Superior temporal gyrus (tissue), 1 donor: ENCODE data around the gene CLINT1.
A peak's percentile ranks its signal among the peaks of the same experiment; 100 is the strongest.
"Not testable (repeated sequence)": the region's sequence is repeated elsewhere in the genome, so short reads cannot be mapped to it uniquely, and the experiment has no call there.

ENCODE experiments used
- DNase-seq: peaks from one replicate; pipeline ENCODE4 v3.0.0-alpha.2; 2016; ENCODE audit errors: extremely low spot score

Gene CLINT1

DNA sequence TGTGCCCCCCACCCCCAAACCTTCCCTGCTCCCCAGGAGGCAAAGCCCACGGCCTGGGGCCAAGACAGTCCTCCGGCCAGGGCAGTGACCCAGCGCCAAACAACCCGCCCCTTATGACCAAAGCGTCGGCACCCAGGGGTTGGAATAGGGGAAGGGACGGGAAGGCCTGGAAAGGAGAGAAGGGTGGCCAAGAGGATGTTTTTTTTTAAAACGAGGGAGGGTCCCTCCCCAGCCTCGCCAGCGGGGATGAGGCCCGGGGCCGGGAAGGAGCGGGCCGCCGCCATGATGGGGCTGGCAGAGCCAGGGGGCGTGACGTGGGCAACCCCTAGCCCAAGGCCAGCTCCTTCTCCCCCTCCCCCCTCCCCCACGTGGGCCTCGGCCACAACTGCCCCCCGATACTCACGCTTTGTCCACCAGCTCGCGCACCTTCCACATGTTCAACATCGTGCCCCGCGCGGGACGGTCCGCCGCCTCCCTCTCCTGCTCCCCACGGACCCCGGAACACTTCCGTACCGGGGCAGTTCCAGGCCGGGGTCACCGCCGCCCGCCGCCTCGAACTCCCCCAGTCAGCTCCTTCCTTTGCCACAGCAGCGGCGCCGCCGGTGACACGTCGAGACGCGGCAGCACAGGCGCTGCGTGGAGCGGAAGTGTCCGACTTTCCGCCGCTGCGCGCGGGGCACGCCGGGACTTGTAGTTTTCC lies at the start of gene CLINT1:
TSS of gene CLINT1 (minus strand) at position 619 of the 700 bp plus-strand sequence. CDS start at position 444, 175 bp downstream.
- peak; percentile 94 for DNase-seq

DNA sequence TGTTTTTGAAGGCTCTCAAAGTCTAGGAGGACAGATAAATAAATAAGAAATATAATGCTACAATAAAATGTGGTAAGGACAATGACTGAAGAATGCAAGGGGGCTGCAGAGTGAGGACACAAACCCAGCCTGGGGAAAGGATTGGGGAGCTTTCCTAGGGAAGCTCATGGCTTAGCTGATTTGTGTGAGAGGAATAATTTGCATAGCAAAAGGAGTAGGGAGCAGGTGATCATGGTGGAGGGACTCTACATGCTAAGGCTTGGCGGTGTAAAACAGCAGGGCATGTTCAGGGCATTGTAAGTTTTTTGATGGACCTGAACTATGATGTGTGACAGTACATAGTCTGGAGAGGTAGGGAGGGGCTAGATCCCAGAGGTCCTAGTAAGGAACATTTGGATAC lies 49.5 kb upstream of the CLINT1 start:
- no peak for DNase-seq

DNA sequence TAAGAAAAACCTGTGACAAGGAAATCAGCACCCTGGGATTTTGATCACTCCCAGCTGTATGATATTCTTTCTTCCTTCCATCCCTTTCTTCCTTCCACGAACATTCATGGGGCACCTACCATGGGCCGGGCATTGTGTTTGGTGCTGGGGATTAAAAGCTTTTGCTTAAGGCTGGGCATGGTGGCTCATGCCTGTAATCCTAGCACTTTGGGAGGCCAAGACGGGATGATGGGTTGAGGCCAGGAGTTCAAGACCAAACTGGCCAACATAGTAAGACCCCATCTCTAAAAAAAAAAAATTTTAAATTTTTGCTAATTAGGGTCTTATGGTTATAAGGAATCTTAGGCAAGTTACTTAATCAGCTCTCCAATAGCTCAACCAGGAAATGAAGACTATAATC lies 48.5 kb upstream of the CLINT1 start:
- DNase-seq: no peak

DNA sequence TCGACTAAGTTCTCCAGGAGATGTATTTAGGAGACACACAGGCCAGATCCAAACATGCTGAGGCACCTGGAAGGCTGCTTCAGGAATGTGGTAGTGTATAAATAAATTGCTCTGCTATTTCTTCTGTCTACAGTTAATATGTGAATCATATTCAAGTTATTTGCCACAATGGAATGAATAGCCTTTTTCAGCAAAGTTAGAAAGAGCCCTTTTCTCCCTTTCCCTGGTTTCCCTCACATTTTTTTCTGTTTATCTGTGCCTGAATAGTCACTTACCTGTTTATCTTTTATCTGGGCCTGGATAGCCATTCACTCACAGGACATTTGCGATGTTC lies 44.1 kb upstream of the CLINT1 start:
- no peak for DNase-seq

DNA sequence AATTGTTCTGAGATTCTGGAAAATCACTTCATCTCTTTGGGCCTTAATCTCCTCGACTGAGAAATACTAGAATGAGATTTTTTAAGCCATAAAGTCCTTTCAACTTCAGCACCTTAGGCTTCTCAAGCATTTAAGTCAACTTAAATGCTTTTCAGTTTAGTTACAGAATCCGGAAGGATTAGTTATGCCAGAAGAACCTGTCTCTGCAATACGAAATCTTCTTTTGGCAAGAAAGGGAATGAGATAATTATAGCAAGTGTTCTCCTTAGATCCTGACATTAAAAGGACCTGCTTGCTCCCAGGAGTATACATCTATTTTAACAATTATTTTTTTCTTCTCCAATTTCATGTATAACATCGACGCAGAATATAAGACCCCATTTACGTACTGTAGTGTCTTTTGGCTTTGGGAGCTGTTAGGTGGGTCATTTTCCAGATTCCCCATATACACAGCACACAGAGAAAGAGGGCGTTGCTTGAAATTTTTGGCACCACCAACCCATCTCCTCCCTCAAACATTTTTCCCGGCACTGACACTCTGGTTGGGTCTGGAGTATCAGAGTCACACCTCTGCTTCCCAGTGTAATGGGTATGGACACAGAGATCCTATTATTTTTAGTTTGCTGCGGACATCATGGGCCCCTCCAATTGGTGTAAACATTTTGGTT lies 43.6 kb upstream of the CLINT1 start:
- DNase-seq: no peak

DNA sequence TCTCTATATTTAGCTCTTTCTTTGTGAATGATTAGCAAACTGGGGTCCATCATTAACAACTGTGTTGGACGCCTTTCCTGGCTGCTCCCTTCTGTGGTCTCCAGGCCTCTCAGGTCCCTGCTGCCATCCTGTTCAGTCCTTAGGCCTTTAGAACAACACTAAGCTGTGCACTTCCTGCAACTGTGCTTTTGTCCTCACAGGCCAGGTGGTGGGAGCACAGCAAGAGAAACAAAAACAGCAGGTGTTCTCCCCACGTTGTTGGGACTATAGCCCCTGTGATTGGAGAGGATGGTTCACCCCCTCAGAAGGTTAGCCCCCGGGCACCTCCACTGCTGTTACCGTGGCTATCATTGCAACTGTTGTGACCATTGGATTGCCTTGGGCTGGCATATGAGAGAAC lies 41.7 kb upstream of the CLINT1 start:
- no peak for DNase-seq

DNA sequence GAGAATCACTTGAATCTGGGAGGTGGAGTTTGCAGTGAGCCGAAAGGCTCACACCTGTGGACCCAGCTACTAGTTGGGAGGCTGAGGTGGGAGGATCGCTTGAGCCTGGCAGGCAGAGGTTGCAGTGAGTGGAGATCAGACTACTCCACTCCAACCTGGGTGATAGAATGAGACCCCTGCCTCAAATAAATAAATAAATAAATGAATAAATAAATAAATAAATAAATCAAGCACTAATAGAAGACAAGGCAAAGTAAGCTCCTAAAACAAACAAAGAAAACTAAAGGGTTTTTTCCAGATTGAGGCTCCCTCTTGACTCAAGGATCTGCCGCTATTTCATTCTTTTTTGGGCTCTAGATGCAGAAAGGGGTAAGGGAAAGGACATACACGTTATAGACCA lies 34.7 kb upstream of the CLINT1 start:
- DNase-seq: no peak

DNA sequence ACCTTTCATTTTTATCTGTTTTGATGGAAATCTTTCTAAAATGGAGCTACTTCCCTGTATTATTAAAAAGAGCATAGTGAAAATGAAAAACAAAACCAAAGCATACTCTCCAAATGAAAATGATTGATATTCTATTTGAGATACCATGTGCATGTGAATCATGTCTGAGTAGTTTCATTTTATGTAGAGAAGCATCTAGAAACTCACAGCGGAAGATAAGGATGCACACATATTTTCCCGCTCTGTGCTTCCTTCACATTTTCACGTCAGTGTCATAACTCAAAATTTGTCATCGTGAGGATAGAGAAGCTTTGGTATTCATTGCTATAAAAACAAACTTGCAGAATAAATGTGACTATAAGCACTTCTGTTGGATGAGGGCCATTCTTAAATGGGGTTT lies 34.0 kb upstream of the CLINT1 start:
- DNase-seq: no peak

DNA sequence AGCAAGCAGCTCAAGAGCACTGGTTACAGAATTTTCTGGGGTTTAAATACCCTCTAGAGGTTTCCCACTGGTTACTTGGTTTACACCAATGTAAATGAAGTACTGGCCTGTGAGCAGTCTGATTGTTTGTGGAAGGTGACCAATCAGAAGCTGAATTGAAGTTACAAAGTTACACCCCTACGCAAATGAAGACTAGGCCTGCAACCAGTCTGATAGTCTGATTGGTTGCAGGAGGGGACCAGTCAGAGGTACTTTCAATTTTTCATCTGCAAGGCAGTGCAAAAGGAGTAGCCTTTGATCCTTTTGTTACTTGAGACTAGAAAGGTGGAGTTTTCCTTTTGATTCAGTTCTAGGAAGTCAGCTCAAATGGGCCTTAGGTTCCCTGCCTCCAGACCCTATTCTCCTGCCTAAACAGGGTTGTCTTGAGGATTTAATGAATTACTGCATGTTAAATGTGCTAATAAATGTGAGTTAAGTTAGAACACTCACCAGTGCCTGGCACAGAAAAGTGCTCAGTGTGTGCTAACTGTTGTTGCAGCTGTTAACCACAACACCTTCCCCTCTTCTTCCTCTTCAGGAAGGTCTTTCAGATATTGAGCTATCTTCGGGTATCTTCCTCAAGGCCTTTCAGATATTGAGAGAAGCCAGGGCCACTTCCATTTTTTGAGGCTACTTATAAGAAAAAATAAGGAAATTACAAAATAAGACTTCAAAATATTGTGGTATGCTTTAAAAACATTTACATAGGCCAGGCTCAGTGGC lies 32.1 kb upstream of the CLINT1 start:
- DNase-seq: no peak

DNA sequence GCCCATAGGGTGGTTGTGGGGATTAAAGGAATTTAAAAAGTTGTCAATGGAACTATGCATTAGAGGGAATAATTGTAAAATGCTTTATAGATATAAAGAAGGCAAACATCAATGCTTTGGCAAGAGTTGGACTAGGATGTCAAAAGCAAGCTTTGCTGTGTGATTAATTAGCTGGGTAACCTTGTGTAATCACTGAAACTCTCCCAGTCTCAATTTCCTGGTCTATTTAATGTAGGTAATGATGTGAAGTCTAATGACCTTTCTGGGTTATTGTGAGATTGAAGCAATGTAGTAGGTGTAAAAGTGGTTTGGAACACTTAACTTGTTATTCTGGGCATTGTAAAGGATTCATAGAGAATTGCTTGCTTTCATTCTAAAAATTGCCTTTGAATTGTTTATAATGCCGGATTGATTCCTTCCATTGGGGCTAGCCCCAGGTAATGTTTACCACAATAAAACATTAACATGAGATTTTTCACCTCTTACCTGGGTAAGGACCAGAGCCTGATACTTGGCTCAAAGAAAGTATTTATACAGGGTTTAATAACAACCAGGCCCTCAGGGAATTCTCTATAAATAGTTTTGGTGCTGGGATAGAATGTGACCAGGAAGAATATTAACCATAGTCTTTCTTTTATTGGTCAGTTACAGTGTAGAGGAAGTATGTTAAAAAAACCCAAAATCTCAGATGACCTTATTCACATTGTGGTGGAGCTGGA lies 30.0 kb upstream of the CLINT1 start:
- DNase-seq: no peak

DNA sequence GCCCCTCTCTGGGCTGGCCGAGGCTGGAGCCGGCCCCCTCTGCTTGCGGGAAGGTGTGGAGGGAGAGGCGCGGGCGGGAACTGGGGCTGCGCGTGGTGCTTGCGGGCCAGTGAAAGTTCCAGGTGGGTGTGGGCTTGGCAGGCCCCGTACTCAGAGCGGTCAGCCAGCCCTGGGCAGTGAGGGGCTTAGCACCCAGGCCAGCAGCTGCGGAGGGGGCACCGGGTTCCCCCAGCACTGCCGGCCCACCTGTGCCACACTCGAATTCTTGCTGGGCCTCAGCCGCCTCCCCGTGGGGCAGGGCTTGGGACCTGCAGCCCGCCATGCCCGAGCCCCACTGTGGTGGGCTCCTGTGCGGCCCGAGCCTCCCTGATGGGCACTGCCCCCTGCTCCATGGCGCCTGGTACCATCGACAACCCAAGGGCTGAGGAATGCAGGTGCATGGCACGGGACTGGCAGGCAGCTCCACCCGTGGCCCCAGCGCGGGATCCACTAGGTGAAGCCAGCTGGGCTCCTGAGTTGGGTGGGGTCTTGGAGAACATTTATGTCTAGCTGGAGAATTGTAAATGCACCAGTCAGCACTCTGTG lies 27.9 kb upstream of the CLINT1 start:
- DNase-seq: no peak

DNA sequence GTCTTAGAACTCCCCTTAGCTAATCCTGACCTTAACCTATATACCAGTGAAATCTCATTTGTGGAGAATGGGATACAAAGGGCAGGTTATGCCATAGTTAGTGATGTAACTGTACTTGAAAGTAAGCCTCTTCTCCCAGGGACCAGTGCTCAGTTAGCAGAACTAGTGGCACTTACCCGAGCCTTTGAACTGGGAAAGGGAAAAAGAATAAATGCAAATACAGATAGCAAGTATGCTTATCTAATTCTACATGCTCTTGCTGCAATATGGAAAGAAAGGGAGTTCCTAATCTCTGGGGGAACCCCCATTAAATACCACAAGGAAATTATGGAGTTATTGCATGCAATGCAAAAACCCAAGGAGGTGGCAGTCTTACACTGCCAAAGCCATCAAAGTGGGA lies 26.1 kb upstream of the CLINT1 start:
- DNase-seq: not testable (repeated sequence)

DNA sequence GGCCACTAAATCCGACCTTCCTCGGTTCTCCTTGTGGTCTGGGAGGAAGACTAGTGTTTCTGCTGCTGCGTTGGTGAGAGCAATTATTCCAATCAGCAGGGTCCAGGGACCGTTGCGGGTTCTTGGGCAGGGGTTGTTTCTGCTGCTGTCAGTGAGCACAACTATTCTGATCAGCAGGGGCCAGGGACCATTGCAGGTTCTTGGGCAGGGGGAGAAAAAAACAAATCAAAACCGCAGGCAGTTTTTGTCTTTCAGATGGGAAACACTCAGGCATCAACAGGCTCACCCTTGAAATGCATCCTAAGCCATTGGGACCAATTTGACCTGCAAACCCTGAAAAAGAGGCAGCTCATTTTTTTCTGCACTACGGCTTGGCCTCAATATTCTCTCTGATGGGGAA lies 22.6 kb upstream of the CLINT1 start:
- DNase-seq: not testable (repeated sequence)

DNA sequence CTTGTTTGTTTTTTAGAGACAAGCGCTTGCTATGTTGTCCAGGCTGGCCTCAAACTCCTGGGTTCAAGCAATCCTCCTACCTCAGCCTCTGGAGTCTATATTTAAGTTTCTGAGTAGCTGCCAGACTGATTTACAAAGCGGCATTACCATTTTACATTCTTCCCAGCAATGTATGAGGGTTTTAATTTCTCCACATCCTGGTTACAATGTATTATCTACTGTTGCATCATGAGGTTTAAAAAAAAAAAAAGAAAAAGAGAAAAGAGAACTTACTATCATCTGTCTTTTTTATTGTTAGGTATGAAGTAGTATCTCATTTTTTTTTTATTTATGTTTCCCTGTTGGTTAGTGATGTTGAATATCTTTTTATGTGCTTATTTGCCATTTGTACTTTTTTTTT lies 18.9 kb upstream of the CLINT1 start:
- DNase-seq: no peak

DNA sequence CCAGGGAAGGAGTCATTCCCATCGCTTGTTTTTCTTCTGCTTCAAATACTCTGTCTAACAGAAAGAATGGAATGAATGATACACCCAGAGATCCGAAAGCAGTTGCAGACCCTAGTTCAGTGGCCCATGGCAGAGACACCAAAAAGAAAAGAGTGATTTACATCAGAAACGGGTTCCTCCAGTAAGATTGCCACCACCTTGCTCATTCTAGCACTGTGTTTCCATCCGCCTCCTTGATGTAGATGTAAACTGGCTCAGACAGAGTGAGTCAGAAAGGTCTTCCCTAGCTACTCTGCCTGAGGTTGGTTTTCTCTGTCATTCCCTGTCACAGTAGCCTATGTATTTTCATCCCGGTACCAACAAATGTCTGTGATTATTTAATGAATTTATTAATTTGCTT lies 15.9 kb upstream of the CLINT1 start:
- no peak for DNase-seq

DNA sequence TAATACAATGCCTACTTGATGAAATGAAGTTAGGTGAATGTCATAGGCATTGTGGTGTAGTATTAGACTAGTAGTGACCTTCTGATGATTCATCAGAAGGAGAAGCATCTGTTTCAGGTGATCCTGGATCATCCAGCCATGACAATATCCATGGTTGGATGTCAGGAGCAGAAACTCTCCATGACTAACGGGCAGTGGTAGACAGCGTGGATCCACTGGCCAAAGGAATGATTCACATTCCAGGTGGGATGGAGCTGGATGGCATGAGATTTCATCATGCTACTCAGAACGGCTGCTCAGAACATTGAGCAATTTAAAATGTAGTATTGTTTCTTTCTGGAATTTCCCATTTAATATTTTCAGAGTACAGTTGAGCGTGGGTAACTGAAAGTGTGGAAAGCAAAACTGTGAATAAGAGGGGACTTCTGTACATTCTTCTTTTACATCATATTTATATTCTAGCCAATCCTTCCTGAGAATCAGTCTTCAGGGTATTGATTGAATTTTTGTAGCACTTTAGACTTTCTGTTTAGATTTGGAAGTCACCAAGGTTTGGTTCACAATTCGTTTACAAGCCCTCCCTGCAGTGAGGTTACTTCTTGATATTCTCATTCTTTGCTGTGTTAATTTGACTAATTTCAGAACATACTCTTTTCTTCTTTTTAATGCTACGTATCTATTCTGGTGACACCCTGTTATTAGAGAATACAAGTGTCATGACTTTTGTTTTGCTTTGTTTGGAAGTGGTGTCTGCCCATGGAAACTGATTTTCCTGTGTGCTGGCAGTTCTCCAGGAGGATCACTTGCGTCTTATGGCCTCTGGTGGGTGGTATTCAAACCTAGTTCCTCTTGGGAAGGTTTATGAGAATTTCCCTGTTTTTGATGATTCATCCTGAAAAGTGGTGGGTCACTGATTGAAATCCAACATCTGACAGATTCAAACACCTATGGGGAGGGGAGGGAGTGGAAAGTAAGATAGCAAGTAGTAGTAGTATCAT lies 12.2 kb upstream of the CLINT1 start:
- DNase-seq: no peak

DNA sequence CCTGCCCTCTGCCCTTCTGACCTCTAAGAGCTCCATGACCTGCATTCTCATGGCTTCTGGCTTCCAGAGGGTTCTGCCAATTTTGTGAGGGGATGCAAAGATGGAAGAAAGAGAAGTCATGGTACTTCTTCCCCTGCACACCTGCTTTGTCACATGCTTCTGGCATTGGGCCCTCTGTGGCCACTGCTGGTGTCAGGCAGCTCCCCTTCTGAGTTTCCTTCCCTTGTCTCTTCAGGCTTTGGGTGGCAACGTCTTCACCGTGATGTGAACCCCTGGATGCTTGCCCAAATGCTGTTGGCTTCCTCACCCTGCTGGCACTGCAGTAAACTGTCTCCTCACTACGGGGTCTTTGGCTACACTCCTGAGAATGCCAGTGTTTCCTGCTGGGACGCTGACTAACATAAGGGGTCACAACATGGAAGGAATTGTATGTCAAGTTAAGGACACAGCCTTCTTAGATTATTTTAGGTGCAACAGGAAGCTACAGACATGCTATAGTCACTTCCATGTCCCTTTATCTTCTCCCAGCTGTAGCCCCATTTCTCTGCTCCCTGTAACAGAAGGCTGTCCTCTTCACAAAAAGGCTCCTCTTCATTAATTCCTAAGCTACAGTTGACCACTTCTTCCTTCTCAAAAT lies 8.9 kb upstream of the CLINT1 start:
- no peak for DNase-seq

DNA sequence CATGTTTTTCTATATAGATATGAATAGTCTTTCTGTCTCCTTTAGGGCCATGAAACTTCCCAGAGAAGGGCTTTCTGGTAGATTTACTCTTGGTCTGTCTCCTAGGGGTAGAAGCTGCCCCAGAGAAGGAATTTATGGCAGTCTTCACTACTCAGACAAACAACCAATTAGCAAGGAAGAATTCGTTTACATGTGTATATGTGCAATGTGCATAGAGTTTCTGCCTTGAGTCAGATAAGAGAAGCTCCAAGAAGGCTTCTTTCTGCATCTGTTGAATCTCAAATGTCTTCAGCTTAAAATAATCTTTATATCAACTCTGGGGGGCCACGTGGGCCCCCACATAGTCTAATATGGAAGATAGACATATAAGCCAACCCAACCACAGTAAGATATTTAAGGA lies 7.6 kb upstream of the CLINT1 start:
- DNase-seq: no peak

DNA sequence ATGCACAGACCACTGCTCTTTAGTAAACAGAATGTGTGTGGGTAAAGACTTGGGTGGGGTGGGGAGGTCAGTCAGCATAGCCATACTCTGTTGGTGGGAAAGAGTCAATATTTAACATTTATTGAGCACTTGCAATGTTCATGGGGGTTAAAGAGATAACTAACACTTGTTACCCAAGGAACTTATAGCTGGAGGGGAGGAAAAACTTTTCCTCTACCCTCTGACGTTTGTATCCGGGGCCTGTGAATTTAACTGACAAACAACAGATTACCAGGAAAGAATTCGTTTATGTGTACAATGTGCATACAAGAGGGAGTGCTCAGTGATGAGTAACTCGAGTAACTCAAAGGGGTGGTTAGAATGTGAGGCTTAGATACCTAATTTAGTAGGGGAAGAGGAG lies 6.8 kb upstream of the CLINT1 start:
- no peak for DNase-seq

DNA sequence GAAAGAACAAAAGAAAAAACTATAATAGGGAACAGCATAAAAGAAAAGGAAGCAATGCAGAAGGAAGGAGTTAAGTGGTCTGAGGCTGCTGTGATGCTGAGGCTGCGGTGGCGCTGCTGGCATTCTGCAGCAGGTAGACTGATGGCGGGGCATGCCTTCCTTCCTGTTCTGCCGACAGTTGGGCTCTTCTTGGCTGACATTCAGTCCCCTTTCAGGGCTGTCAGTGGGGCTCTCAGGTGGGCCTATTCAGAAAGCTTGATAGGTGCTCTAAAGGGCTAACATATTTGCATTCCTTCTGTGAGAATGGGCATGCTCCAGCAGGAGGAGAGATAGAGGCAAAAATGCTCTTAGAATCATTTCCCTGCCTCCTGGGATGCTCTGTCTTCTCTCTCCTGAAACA lies 5.1 kb upstream of the CLINT1 start:
- DNase-seq: no peak
